Measurements from ENCODE around the gene PPP1R12A.

PPP1R12A gene

DNA sequence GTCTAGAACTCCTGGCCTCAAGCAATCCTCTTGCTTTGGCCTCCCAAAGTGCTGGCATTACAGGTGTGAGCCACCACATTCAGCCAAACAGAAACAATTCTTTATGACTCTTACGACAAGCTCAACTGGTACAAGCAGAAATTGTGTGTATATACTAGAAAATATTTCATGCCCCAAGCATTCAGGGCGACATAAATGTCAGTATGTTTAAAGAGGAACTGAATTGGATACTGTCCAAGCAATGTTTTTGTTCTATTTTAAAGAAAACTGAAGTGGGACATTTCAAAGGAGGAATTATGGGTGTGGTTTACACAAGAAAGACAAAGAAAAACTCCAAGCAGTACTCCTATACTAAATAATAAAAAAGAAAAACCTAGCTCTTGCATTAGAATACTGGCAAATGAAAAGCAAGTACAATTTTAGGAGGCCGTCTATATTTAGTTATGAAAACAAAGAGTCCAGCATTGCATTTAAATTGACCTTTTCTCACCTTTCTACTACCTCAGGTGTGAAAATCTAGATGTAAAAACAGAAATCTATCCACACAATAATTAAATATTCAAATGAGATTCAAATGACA lies 48.9 kb downstream of the PPP1R12A start:
- no peak for TF ChIP-seq CTCF (IDR thresholded peaks at IDR 0.05)

DNA sequence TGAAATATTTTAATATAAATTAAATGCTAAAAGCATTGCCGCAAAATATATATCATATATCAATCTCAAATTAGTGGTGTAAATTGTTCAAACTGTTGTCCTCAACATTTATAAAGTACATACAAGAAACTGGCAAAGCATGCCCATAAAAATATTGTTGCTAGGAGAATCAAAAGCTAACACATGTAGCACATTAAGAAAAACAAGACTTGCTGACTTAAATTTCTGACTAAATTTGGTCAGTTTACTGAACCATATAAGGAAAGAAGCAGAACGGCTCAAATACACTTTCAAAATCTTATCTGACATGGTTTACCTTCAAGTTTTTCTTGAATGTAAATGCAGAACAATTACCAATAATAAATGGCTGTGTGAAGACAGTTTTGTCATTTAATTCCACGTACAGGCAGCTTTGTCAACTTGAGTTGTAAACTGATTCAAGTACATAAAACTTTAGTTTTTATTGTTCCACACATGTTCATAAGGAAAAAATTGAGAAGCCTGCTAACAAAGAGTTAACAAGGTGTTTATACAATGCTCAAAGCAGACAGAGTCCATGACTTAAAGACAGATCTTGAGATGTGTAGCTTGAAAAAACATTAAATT lies 50.4 kb downstream of the PPP1R12A start:
- TF ChIP-seq CTCF (IDR thresholded peaks at IDR 0.05): no peak

- TF ChIP-seq CTCF (IDR thresholded peaks at IDR 0.05): no peak
Observed at GRCh38 chr12:79883216-79883615, 51.7 kb downstream of the PPP1R12A start.

GRCh38 chr12:79881351-79881750 lies 53.5 kb downstream of the PPP1R12A start:
- no peak for TF ChIP-seq CTCF (IDR thresholded peaks at IDR 0.05)

- no peak for TF ChIP-seq CTCF (IDR thresholded peaks at IDR 0.05)
Observed at GRCh38 chr12:79877246-79877645, 57.7 kb downstream of the PPP1R12A start.

DNA sequence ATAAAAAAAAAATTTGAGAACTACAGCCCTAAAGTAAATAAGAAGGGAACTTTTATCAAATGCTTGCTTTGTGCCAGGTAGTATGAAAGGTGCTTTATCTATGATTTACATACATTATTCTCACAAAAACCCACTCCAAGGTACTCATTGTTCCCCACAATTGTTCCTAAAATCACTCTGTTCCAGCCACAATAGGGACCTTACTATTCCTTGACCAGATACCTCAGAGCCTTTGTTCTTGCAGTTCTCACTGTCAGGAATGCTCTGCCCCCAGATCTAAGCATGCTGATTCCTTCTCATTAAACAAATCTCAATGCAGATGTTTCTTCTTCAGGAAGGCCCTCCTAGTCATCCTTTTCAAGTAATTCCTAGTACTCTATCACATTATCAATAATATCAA lies 60.2 kb downstream of the PPP1R12A start:
- TF ChIP-seq CTCF (IDR thresholded peaks at IDR 0.05): no peak

GRCh38 chr12:79873201-79873600 lies 61.7 kb downstream of the PPP1R12A start:
- no peak for TF ChIP-seq CTCF (IDR thresholded peaks at IDR 0.05)

DNA sequence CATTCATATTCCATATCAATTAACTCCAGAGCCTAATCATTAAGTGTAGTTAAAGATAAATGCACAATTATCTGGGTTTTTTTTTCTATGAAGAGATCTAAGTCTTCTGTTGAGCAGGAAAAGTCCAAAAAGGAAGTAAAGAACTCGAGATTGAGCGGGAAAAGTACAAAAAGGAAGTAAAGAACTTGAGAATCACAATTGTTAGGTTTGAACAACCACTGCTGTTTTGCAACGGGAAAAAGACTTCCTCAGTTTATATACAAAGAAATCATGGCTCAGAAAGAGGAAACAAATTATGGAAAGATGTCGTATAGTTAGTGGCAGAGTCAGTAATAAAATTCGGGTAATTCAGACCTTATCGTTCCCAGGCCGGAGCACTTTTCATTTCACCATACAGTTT lies 63.3 kb downstream of the PPP1R12A start:
- TF ChIP-seq CTCF (IDR thresholded peaks at IDR 0.05): no peak
